ENCODE measurements around the gene HACD1. TPM values are rescaled to one million over a fixed set of nuclear protein-coding genes. Genes with fewer than 3 reads are reported as not detected.

The HACD1 gene, protein sequence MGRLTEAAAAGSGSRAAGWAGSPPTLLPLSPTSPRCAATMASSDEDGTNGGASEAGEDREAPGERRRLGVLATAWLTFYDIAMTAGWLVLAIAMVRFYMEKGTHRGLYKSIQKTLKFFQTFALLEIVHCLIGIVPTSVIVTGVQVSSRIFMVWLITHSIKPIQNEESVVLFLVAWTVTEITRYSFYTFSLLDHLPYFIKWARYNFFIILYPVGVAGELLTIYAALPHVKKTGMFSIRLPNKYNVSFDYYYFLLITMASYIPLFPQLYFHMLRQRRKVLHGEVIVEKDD
- polyA plus RNA-seq: 18.6 TPM
- long read RNA-seq, donor 1: 0 reads
- long read RNA-seq, donor 2, partial matches to known transcripts: 69 of 84 reads
- long read RNA-seq, donor 2, other reads (novel, unspliced or antisense): 15 of 84 reads
- long read RNA-seq, donor 3: 0 reads
- long read RNA-seq, donor 4: 0 reads
- long read RNA-seq, donor 5, partial matches to known transcripts: 0 of 1 reads
- long read RNA-seq, donor 5, other reads (novel, unspliced or antisense): 0 of 1 reads
- long read RNA-seq, donor 6, partial matches to known transcripts: 0 of 2 reads
- long read RNA-seq, donor 6, other reads (novel, unspliced or antisense): 0 of 2 reads
- long read RNA-seq, donor 7, partial matches to known transcripts: 0 of 6 reads
- long read RNA-seq, donor 7, other reads (novel, unspliced or antisense): 5 of 6 reads
- long read RNA-seq, donor 8, partial matches to known transcripts: 10 of 19 reads
- long read RNA-seq, donor 8, other reads (novel, unspliced or antisense): 7 of 19 reads
- long read RNA-seq, donor 9, partial matches to known transcripts: 14 of 24 reads
- long read RNA-seq, donor 9, other reads (novel, unspliced or antisense): 10 of 24 reads
- long read RNA-seq, donor 10, partial matches to known transcripts: 0 of 3 reads
- long read RNA-seq, donor 10, other reads (novel, unspliced or antisense): 0 of 3 reads
- long read RNA-seq, donor 11, partial matches to known transcripts: 0 of 9 reads
- long read RNA-seq, donor 11, other reads (novel, unspliced or antisense): 8 of 9 reads

GRCh38 chr10:17617031-17617911 lies at the start of gene HACD1:
HACD1 (minus strand) TSS chr10:17617374; CDS start chr10:17617339, 35 bp downstream.
- Histone ChIP-seq H3K4me1 (ENCODE audit: control insufficient read depth, insufficient read depth, low read length) (no peaks in the 10 kb centered on the region), H3K9me3 (ENCODE audit: control insufficient read depth, low read depth, low read length) (no peaks in the 10 kb centered on the region), H3K27me3 (ENCODE audit: control insufficient read depth, insufficient read depth, low read length) (no peaks in the 10 kb centered on the region), H3K36me3 (ENCODE audit: control insufficient read depth, insufficient read depth, low read length) (no peaks in the 10 kb centered on the region), H3K4me3 (ENCODE audit: low read length) (peak within 1 kb of the TSS; percentile 55), H3K27ac (ENCODE audit: low read length) (peak within 1 kb of the TSS; percentile 32)
- DNase-seq: peak; percentile 39 to 79
- whole genome bisulfite sequencing (ENCODE audit: insufficient coverage, low lambda C conversion rate): 0% methylated on average over 4 of the region's 92 CpGs

DNA sequence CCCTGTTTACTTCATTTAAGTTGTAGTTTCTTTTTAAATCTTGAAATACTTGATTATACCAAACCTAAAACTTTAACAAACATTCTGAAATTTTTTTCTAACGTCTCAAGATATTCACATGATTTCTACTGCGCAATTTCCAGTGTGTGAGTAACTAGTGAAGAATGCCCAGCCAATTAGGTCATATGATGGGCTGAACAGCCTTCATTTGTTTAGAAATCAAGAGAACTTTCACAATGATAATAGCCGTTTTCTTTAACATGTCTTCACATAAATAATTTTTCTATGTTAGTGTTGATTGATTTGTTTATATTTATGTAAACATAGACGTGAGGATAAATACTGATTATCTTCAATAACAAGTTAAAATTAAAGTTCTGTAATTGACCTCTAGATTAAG lies 48.6 kb upstream of the HACD1 start:
- Histone ChIP-seq H3K27me3 (ENCODE audit: control insufficient read depth, insufficient read depth, low read length) (no peaks in the 10 kb centered on the region), H3K4me1 (ENCODE audit: control insufficient read depth, insufficient read depth, low read length) (peaks cover 9% of the 10 kb centered on the region), H3K4me3 (ENCODE audit: low read length) (no peak overlapping the region), H3K27ac (ENCODE audit: low read length) (peak overlapping the region; percentile 68), H3K9me3 (ENCODE audit: control insufficient read depth, low read depth, low read length) (no peaks in the 10 kb centered on the region), H3K36me3 (ENCODE audit: control insufficient read depth, insufficient read depth, low read length) (peaks cover 9% of the 10 kb centered on the region)
- WGBS (ENCODE audit: insufficient coverage, low lambda C conversion rate): 61% methylated on average over 4 of the region's 4 CpGs
- peak; percentile 54 to 62 for DNase-seq

GRCh38 chr10:17663450-17663849 lies 46.3 kb upstream of the HACD1 start:
- WGBS (ENCODE audit: insufficient coverage, low lambda C conversion rate): 88% methylated on average over 1 of the region's 1 CpG
- Histone ChIP-seq H3K4me3 (ENCODE audit: low read length) (no peak overlapping the region), H3K27ac (ENCODE audit: low read length) (no peak overlapping the region), H3K27me3 (ENCODE audit: control insufficient read depth, insufficient read depth, low read length) (no peaks in the 10 kb centered on the region), H3K4me1 (ENCODE audit: control insufficient read depth, insufficient read depth, low read length) (peaks cover 9% of the 10 kb centered on the region), H3K9me3 (ENCODE audit: control insufficient read depth, low read depth, low read length) (no peaks in the 10 kb centered on the region), H3K36me3 (ENCODE audit: control insufficient read depth, insufficient read depth, low read length) (peaks cover 9% of the 10 kb centered on the region)
- DNase-seq: no peak

GRCh38 chr10:17662193-17663138 lies 45.3 kb upstream of the HACD1 start:
- Histone ChIP-seq H3K27me3 (ENCODE audit: control insufficient read depth, insufficient read depth, low read length) (no peaks in the 10 kb centered on the region), H3K9me3 (ENCODE audit: control insufficient read depth, low read depth, low read length) (no peaks in the 10 kb centered on the region)

GRCh38 chr10:17661510-17661909 lies 44.3 kb upstream of the HACD1 start:
- Histone ChIP-seq H3K4me3 (ENCODE audit: low read length) (no peak overlapping the region), H3K27ac (ENCODE audit: low read length) (no peak overlapping the region), H3K36me3 (ENCODE audit: control insufficient read depth, insufficient read depth, low read length) (peaks cover 9% of the 10 kb centered on the region), H3K9me3 (ENCODE audit: control insufficient read depth, low read depth, low read length) (no peaks in the 10 kb centered on the region), H3K27me3 (ENCODE audit: control insufficient read depth, insufficient read depth, low read length) (no peaks in the 10 kb centered on the region), H3K4me1 (ENCODE audit: control insufficient read depth, insufficient read depth, low read length) (peaks cover 2% of the 10 kb centered on the region)
- WGBS (ENCODE audit: insufficient coverage, low lambda C conversion rate): 93% methylated on average over 2 of the region's 3 CpGs
- DNase-seq: no peak

More at GRCh38 chr10:17662193-17663138, 45.3 kb upstream of the HACD1 start:
- Histone ChIP-seq H3K27ac (ENCODE audit: low read length) (no peak overlapping the region), H3K4me1 (ENCODE audit: control insufficient read depth, insufficient read depth, low read length) (peaks cover 3% of the 10 kb centered on the region), H3K36me3 (ENCODE audit: control insufficient read depth, insufficient read depth, low read length) (peaks cover 9% of the 10 kb centered on the region), H3K4me3 (ENCODE audit: low read length) (no peak overlapping the region)
- DNase-seq: no peak
- 88% methylated on average over 2 of the region's 2 CpGs for WGBS (ENCODE audit: insufficient coverage, low lambda C conversion rate)

DNA sequence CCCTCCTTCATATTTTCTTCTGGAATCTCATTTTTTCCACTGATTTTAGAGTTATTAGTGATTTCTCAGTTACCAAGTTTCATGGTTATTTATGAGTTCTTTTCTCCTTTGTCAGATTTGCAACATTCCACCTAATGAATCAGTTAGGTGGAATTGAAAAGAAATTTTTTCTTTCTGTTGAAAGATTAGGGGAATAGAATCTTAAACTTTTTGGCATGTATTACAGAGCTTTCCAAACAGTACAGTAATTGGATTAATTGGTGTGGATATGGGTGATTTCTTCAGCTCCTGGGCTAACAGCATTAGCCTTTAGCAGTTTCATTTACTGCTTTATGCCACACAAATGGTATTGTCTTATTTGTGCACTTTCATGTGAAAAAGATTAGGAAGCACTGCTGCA lies 43.7 kb upstream of the HACD1 start:
- Histone ChIP-seq H3K27me3 (ENCODE audit: control insufficient read depth, insufficient read depth, low read length) (no peaks in the 10 kb centered on the region), H3K9me3 (ENCODE audit: control insufficient read depth, low read depth, low read length) (no peaks in the 10 kb centered on the region), H3K27ac (ENCODE audit: low read length) (no peak overlapping the region), H3K4me3 (ENCODE audit: low read length) (no peak overlapping the region), H3K4me1 (ENCODE audit: control insufficient read depth, insufficient read depth, low read length) (no peaks in the 10 kb centered on the region), H3K36me3 (ENCODE audit: control insufficient read depth, insufficient read depth, low read length) (peaks cover 9% of the 10 kb centered on the region)
- no peak for DNase-seq

GRCh38 chr10:17659365-17659764 lies 42.2 kb upstream of the HACD1 start:
- Histone ChIP-seq H3K27me3 (ENCODE audit: control insufficient read depth, insufficient read depth, low read length) (no peaks in the 10 kb centered on the region), H3K36me3 (ENCODE audit: control insufficient read depth, insufficient read depth, low read length) (peaks cover 9% of the 10 kb centered on the region), H3K27ac (ENCODE audit: low read length) (no peak overlapping the region), H3K4me1 (ENCODE audit: control insufficient read depth, insufficient read depth, low read length) (no peaks in the 10 kb centered on the region), H3K9me3 (ENCODE audit: control insufficient read depth, low read depth, low read length) (no peaks in the 10 kb centered on the region), H3K4me3 (ENCODE audit: low read length) (no peak overlapping the region)
- 57% methylated on average over 1 of the region's 4 CpGs for WGBS (ENCODE audit: insufficient coverage, low lambda C conversion rate)
- no peak for DNase-seq

DNA sequence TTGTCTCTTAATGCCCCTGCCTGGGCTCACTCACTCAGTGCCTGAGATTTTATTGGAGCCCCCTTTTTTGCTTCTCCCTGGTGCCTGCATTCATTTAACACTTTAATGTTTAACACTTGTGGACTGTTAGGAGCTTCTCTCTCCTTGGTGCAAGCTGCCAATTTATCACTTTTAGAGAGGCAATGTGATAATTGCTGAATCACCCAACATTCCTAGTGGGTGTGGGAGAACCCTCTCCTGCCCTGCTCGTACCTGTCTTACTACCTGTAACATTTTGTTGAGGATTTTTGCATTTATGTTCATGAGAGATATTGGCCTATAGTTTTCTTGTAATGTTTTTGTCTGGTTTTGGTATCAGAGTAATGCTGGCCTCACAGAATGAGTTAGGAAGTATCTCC lies 39.9 kb upstream of the HACD1 start:
- no peak overlapping the region for H3K4me3 ChIP-seq (ENCODE audit: low read length)
- H3K27me3 ChIP-seq (ENCODE audit: control insufficient read depth, insufficient read depth, low read length): no peaks in the 10 kb centered on the region
- H3K27ac ChIP-seq (ENCODE audit: low read length): no peak overlapping the region
- H3K4me1 ChIP-seq (ENCODE audit: control insufficient read depth, insufficient read depth, low read length): no peaks in the 10 kb centered on the region
- H3K36me3 ChIP-seq (ENCODE audit: control insufficient read depth, insufficient read depth, low read length): peaks cover 8% of the 10 kb centered on the region
- H3K9me3 ChIP-seq (ENCODE audit: control insufficient read depth, low read depth, low read length): no peaks in the 10 kb centered on the region
- no peak for DNase-seq
- no CpG with 5 or more reads among the region's 1 CpG for WGBS (ENCODE audit: insufficient coverage, low lambda C conversion rate)

DNA sequence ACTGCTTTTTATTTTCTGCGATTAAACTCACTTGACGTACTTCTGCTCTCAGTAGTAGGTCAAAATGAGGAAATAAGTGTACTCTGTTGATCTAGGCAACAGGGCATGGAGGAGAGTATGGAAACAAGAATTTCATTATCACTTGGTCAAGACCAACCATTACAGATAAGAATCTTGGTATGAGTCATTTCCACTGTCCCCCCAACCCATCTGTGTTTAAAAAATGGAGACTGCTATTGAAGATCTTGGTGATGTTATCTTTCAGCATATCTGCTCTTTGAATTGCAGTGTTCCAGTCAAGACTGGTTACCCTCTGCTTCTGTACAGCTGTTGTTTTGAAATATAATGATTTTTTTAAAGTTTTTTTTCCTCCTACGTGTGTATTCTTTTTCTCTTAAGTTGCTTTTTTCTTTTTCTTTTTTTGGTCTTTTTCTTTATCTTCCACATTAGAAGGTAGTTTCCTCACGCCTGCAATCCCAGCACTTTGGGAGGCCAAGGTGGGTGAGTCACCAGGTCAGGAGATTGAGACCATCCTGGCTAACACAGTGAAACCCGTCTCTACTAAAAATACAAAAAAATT lies 38.5 kb upstream of the HACD1 start:
- peaks cover 3% of the 10 kb centered on the region for H3K36me3 ChIP-seq (ENCODE audit: control insufficient read depth, insufficient read depth, low read length)
- H3K27me3 ChIP-seq (ENCODE audit: control insufficient read depth, insufficient read depth, low read length): no peaks in the 10 kb centered on the region
- no peaks in the 10 kb centered on the region for H3K4me1 ChIP-seq (ENCODE audit: control insufficient read depth, insufficient read depth, low read length)
- H3K9me3 ChIP-seq (ENCODE audit: control insufficient read depth, low read depth, low read length): no peaks in the 10 kb centered on the region
- H3K4me3 ChIP-seq (ENCODE audit: low read length): no peak overlapping the region
- 92% methylated on average over 1 of the region's 5 CpGs for WGBS (ENCODE audit: insufficient coverage, low lambda C conversion rate)
- H3K27ac ChIP-seq (ENCODE audit: low read length): no peak overlapping the region
- DNase-seq: no peak
